Measurements from ENCODE around the gene NME4.
"Not testable (repeated sequence)": the region's sequence is repeated elsewhere in the genome, so short reads cannot be mapped to it uniquely, and the experiment has no call there.

Gene NME4

GRCh38 chr16:404971-405486 is 8.0 kb downstream of the NME4 start:
- DNase-seq (ENCODE audit: low read depth), result no peak
- H3K4me3 ChIP-seq (ENCODE audit: low read depth, low read length), result no peak overlapping the region
- TF ChIP-seq CTCF (IDR thresholded peaks at IDR 0.05; ENCODE audit: control insufficient read depth, extremely low read depth, insufficient read depth), result no peak

GRCh38 chr16:405548-406506 is 8.8 kb downstream of the NME4 start:
- no peak overlapping the region for H3K4me3 ChIP-seq (ENCODE audit: low read depth, low read length)
- DNase-seq (ENCODE audit: low read depth), result no peak
- TF ChIP-seq CTCF (IDR thresholded peaks at IDR 0.05; ENCODE audit: control insufficient read depth, extremely low read depth, insufficient read depth), result no peak

GRCh38 chr16:407253-407652 is 10.3 kb downstream of the NME4 start:
- H3K4me3 ChIP-seq (ENCODE audit: low read depth, low read length), result no peak overlapping the region
- DNase-seq (ENCODE audit: low read depth), result no peak
- TF ChIP-seq CTCF (IDR thresholded peaks at IDR 0.05; ENCODE audit: control insufficient read depth, extremely low read depth, insufficient read depth), result no peak

GRCh38 chr16:410516-411178 is 13.6 kb downstream of the NME4 start:
- no peak for TF ChIP-seq CTCF (IDR thresholded peaks at IDR 0.05; ENCODE audit: control insufficient read depth, extremely low read depth, insufficient read depth)
- no peak overlapping the region for H3K4me3 ChIP-seq (ENCODE audit: low read depth, low read length)

GRCh38 chr16:411576-412265 is 14.7 kb downstream of the NME4 start:
- no peak for TF ChIP-seq CTCF (IDR thresholded peaks at IDR 0.05; ENCODE audit: control insufficient read depth, extremely low read depth, insufficient read depth)
- DNase-seq (ENCODE audit: low read depth), result no peak
- no peak overlapping the region for H3K4me3 ChIP-seq (ENCODE audit: low read depth, low read length)

More at GRCh38 chr16:410516-411178, 13.6 kb downstream of the NME4 start:
- no peak for DNase-seq (ENCODE audit: low read depth)

- no peak overlapping the region for H3K4me3 ChIP-seq (ENCODE audit: low read depth, low read length)
- TF ChIP-seq CTCF (IDR thresholded peaks at IDR 0.05; ENCODE audit: control insufficient read depth, extremely low read depth, insufficient read depth), result no peak
- DNase-seq (ENCODE audit: low read depth), result no peak
Observed at GRCh38 chr16:414395-415169, 17.6 kb downstream of the NME4 start.

GRCh38 chr16:415170-415498 is 18.1 kb downstream of the NME4 start:
- not testable (repeated sequence) for DNase-seq (ENCODE audit: low read depth); H3K4me3 ChIP-seq (ENCODE audit: low read depth, low read length)

GRCh38 chr16:422179-422578 is 25.2 kb downstream of the NME4 start:
- not testable (repeated sequence) for H3K4me3 ChIP-seq (ENCODE audit: low read depth, low read length); DNase-seq (ENCODE audit: low read depth)
